ENCODE results near the gene SF3B3.
A peak's percentile ranks its signal among the peaks of the same experiment; 100 is the strongest.
"Not testable (repeated sequence)": the region's sequence is repeated elsewhere in the genome, so short reads cannot be mapped to it uniquely, and the experiment has no call there.

The SF3B3 gene

GRCh38 chr16:70592106-70592571, 68.5 kb downstream of the SF3B3 start:
- no peak for DNase-seq

GRCh38 chr16:70593544-70593943, 69.9 kb downstream of the SF3B3 start:
- no peak for DNase-seq

GRCh38 chr16:70594569-70594968, 71.0 kb downstream of the SF3B3 start:
- no peak for DNase-seq

GRCh38 chr16:70597135-70597835, 73.7 kb downstream of the SF3B3 start:
- DNase-seq, result no peak

- DNase-seq, result no peak
These were observed 75.4 kb downstream of the SF3B3 start for GRCh38 chr16:70598937-70599503.

- DNase-seq, result no peak
These were observed 77.1 kb downstream of the SF3B3 start for GRCh38 chr16:70600730-70601129.

- no peak for DNase-seq
These were observed 78.3 kb downstream of the SF3B3 start for GRCh38 chr16:70601576-70602575.

- DNase-seq, result no peak
These were observed 79.2 kb downstream of the SF3B3 start for GRCh38 chr16:70602831-70603230.

GRCh38 chr16:70604407-70605282, 81.0 kb downstream of the SF3B3 start:
- DNase-seq, result peak in 1 of 2 donors; percentile 18

GRCh38 chr16:70605283-70605657, 81.7 kb downstream of the SF3B3 start:
- DNase-seq, result no peak

- no peak for DNase-seq
These were observed 84.9 kb downstream of the SF3B3 start for GRCh38 chr16:70608521-70608920.

- no peak for DNase-seq
These were observed 86.9 kb downstream of the SF3B3 start for GRCh38 chr16:70610273-70611223.

- no peak for DNase-seq
These were observed 87.6 kb downstream of the SF3B3 start for GRCh38 chr16:70611224-70611598.

- DNase-seq, result no peak
These were observed 88.2 kb downstream of the SF3B3 start for GRCh38 chr16:70611785-70612303.

- DNase-seq, result no peak
These were observed 89.3 kb downstream of the SF3B3 start for GRCh38 chr16:70612931-70613330.

GRCh38 chr16:70614208-70614951, 90.8 kb downstream of the SF3B3 start:
- DNase-seq, result no peak

GRCh38 chr16:70615945-70616344, 92.3 kb downstream of the SF3B3 start:
- no peak for DNase-seq

GRCh38 chr16:70621864-70622263, 98.2 kb downstream of the SF3B3 start:
- not testable (repeated sequence) for DNase-seq
